DND-41 (cell line): ENCODE data around the gene RBM6.

Experiments
- ATAC-seq: fragments of 200-7000 bp; cut with Tn5 transposase; 3 replicates; pipeline ENCODE4 v1.9.1; 2021; ENCODE audit warnings: low read depth; ENCODE audit not compliant: insufficient read depth
- DNase-seq: peaks from one replicate; pipeline ENCODE4 v3.0.0-alpha.2; 2020
- H2AFZ ChIP-seq: 2 replicates; pipeline ENCODE4 v1.6.0; 2012; ENCODE audit warnings: low read depth, low read length
- H3K27ac ChIP-seq: 2 replicates; pipeline ENCODE4 v1.5.1; 2012; ENCODE audit warnings: low read length, inconsistent platforms
- H3K27me3 ChIP-seq: fragments of 200-600 bp; sonication (generic); 2 replicates; pipeline ENCODE4 v1.6.0; 2012; ENCODE audit warnings: low read length, mild to moderate bottlenecking, inconsistent platforms; ENCODE audit not compliant: insufficient read depth, poor library complexity
- H3K36me3 ChIP-seq: 2 replicates; pipeline ENCODE4 v1.5.1; 2012; ENCODE audit warnings: low read length, inconsistent platforms; ENCODE audit not compliant: insufficient read depth
- H3K4me1 ChIP-seq: 2 replicates; pipeline ENCODE4 v1.5.1; 2012; ENCODE audit warnings: mild to moderate bottlenecking, low read length; ENCODE audit not compliant: insufficient read depth
- H3K4me2 ChIP-seq: 2 replicates; pipeline ENCODE4 v1.6.0; 2012; ENCODE audit warnings: mild to moderate bottlenecking, moderate library complexity, low read length, inconsistent platforms; ENCODE audit not compliant: insufficient read depth
- H3K4me3 ChIP-seq, 2 experiments: fragments of 200-600 bp in 1 of 2; shearing (Covaris generic) in 1 of 2; 2 replicates each; pipeline ENCODE4 v1.5.1; 2012 to 2016; ENCODE audit warnings: inconsistent platforms in 2 of 2, low read length in 2 of 2, mild to moderate bottlenecking in 2 of 2, low read depth in 1 of 2, moderate library complexity in 1 of 2
- H3K79me2 ChIP-seq: 2 replicates; pipeline ENCODE4 v1.6.0; 2012; ENCODE audit warnings: low read length, inconsistent platforms; ENCODE audit not compliant: insufficient read depth
- H3K9ac ChIP-seq: 2 replicates; pipeline ENCODE4 v1.6.0; 2012; ENCODE audit warnings: low read depth, mild to moderate bottlenecking, inconsistent platforms, low read length, moderate library complexity
- H3K9me3 ChIP-seq: 2 replicates; pipeline ENCODE4 v1.5.1; 2012; ENCODE audit warnings: low read length, moderate library complexity, mild to moderate bottlenecking, inconsistent platforms; ENCODE audit not compliant: insufficient read depth, severe bottlenecking
- H4K20me1 ChIP-seq: 2 replicates; pipeline ENCODE4 v1.6.0; 2012; ENCODE audit warnings: low read length; ENCODE audit not compliant: insufficient read depth
- EZH2 ChIP-seq: IDR thresholded peaks from 3 replicates; pipeline ENCODE4 v1.6.1; 2012; ENCODE audit warnings: borderline replicate concordance, low read depth, mild to moderate bottlenecking, moderate library complexity, low read length, inconsistent platforms; ENCODE audit not compliant: severe bottlenecking
- TF ChIP-seq, protein P1 (sequence below): IDR thresholded peaks from 2 replicates; pipeline ENCODE4 v1.5.1; 2012; ENCODE audit warnings: borderline replicate concordance, low read length, moderate library complexity, mild to moderate bottlenecking; ENCODE audit not compliant: poor library complexity, severe bottlenecking; ENCODE audit errors: extremely low read depth

RBM6 gene

GRCh38 chr3:50044976-50045375 lies 105.0 kb downstream of the RBM6 start:
- Histone ChIP-seq H3K27ac (no peak overlapping the region), H2AFZ (no peak overlapping the region), H3K27me3 (no peaks in the 10 kb centered on the region), H4K20me1 (0 out of 2 replicates have a peak, but pooled peaks cover 5% of the 10 kb centered on the region), H3K79me2 (peaks cover 14% of the 10 kb centered on the region; the same call in 1 of the 2 replicates), H3K4me3 (no peak overlapping the region), H3K9ac (no peak overlapping the region), H3K9me3 (no peaks in the 10 kb centered on the region), H3K36me3 (peaks cover 40% of the 10 kb centered on the region), H3K4me1 (no peaks in the 10 kb centered on the region), H3K4me2 (no peak overlapping the region)
- TF ChIP-seq, protein P1, sequence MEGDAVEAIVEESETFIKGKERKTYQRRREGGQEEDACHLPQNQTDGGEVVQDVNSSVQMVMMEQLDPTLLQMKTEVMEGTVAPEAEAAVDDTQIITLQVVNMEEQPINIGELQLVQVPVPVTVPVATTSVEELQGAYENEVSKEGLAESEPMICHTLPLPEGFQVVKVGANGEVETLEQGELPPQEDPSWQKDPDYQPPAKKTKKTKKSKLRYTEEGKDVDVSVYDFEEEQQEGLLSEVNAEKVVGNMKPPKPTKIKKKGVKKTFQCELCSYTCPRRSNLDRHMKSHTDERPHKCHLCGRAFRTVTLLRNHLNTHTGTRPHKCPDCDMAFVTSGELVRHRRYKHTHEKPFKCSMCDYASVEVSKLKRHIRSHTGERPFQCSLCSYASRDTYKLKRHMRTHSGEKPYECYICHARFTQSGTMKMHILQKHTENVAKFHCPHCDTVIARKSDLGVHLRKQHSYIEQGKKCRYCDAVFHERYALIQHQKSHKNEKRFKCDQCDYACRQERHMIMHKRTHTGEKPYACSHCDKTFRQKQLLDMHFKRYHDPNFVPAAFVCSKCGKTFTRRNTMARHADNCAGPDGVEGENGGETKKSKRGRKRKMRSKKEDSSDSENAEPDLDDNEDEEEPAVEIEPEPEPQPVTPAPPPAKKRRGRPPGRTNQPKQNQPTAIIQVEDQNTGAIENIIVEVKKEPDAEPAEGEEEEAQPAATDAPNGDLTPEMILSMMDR: no peak
- TF ChIP-seq EZH2: no peak
- ATAC-seq (no peak), DNase-seq (no peak)

GRCh38 chr3:50047426-50047825 lies 107.5 kb downstream of the RBM6 start:
- Histone ChIP-seq H3K4me1 (no peaks in the 10 kb centered on the region), H4K20me1 (0 out of 2 replicates have a peak, but pooled peaks cover 5% of the 10 kb centered on the region), H3K79me2 (peaks cover 7% of the 10 kb centered on the region; the same call in 1 of the 2 replicates), H3K36me3 (peaks cover 47% of the 10 kb centered on the region), H3K27ac (no peak overlapping the region), H3K9ac (no peak overlapping the region), H3K27me3 (no peaks in the 10 kb centered on the region), H2AFZ (no peak overlapping the region), H3K4me3 (no peak overlapping the region), H3K9me3 (no peaks in the 10 kb centered on the region), H3K4me2 (no peak overlapping the region)
- DNase-seq (no peak), ATAC-seq (no peak)
- no peak for TF ChIP-seq EZH2
- TF ChIP-seq, protein P1: no peak

DNA sequence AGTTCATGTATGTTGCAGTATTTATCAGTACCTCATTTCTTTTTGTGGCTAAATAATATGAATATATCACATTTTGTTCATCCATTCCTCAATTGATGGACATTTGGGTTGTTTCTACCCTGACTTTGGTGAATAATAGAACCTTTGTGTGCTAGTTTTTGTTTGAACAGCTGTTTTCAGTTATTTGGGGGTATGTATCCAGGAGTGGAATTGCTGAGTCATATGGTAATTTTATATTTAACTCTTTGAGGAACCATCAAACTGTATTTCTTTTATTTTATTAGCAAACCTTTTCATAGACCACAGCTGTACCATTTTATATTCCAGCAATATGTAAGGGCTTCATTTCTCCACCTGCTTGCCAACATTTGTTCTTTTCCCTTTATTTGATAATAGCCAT lies 110.4 kb downstream of the RBM6 start:
- Histone ChIP-seq H3K36me3 (peaks cover 70% of the 10 kb centered on the region), H3K27ac (no peak overlapping the region), H3K27me3 (no peaks in the 10 kb centered on the region), H4K20me1 (peaks cover 9% of the 10 kb centered on the region; the same call in 1 of the 2 replicates), H2AFZ (no peak overlapping the region), H3K4me1 (no peaks in the 10 kb centered on the region), H3K4me3 (no peak overlapping the region), H3K9ac (no peak overlapping the region), H3K79me2 (no peaks in the 10 kb centered on the region), H3K9me3 (no peaks in the 10 kb centered on the region), H3K4me2 (no peak overlapping the region)
- no peak for ATAC-seq
- TF ChIP-seq, protein P1: no peak
- TF ChIP-seq EZH2: no peak
- no peak for DNase-seq

- H3K4me1 ChIP-seq: no peaks in the 10 kb centered on the region
- H3K27ac ChIP-seq: no peak overlapping the region
- H3K79me2 ChIP-seq: no peaks in the 10 kb centered on the region
- H3K4me3 ChIP-seq: no peak overlapping the region
- H3K9ac ChIP-seq: no peak overlapping the region
- peaks cover 85% of the 10 kb centered on the region for H3K36me3 ChIP-seq
- H3K27me3 ChIP-seq: no peaks in the 10 kb centered on the region
- DNase-seq: no peak
- H3K4me2 ChIP-seq: no peak overlapping the region
- TF ChIP-seq, protein P1: no peak
- no peak for TF ChIP-seq EZH2
- no peak for ATAC-seq
- H3K9me3 ChIP-seq: no peaks in the 10 kb centered on the region
- H2AFZ ChIP-seq: no peak overlapping the region
- H4K20me1 ChIP-seq: peaks cover 1% of the 10 kb centered on the region; the same call in 1 of the 2 replicates
Observed at GRCh38 chr3:50057756-50058155, 117.8 kb downstream of the RBM6 start.
